ENCODE data around the gene SLC7A8.

Gene SLC7A8

GRCh38 chr14:23094666-23095195, 88.7 kb downstream of the SLC7A8 start, which contains the start of gene ACIN1:
Gene ACIN1, minus strand, starts transcription at chr14:23095136. Its CDS starts 24 bp downstream, at chr14:23095112.
- DNase-seq (ENCODE audit: low read depth in 3 of 3): peak; percentile 57 to 99 (median 99)

GRCh38 chr14:23093991-23094665, 89.3 kb downstream of the SLC7A8 start:
- no peak for DNase-seq (ENCODE audit: low read depth in 3 of 3)

- no peak for DNase-seq (ENCODE audit: low read depth in 3 of 3)
These were observed 89.9 kb downstream of the SLC7A8 start for GRCh38 chr14:23093526-23093925.

- no peak for DNase-seq (ENCODE audit: low read depth in 3 of 3)
These were observed 90.4 kb downstream of the SLC7A8 start for GRCh38 chr14:23093104-23093503.

- DNase-seq (ENCODE audit: low read depth in 3 of 3): no peak
These were observed 91.9 kb downstream of the SLC7A8 start for GRCh38 chr14:23091294-23092225.

- no peak for DNase-seq (ENCODE audit: low read depth in 3 of 3)
These were observed 93.2 kb downstream of the SLC7A8 start for GRCh38 chr14:23090254-23090636.

- no peak for DNase-seq (ENCODE audit: low read depth in 3 of 3)
These were observed 93.8 kb downstream of the SLC7A8 start for GRCh38 chr14:23089498-23090253.

GRCh38 chr14:23086565-23086964, 96.9 kb downstream of the SLC7A8 start:
- DNase-seq (ENCODE audit: low read depth in 3 of 3): no peak

GRCh38 chr14:23085458-23085857, 98.0 kb downstream of the SLC7A8 start:
- no peak for DNase-seq (ENCODE audit: low read depth in 3 of 3)

- no peak for DNase-seq (ENCODE audit: low read depth in 3 of 3)
These were observed 103.0 kb downstream of the SLC7A8 start for GRCh38 chr14:23080474-23080873.

- no peak for DNase-seq (ENCODE audit: low read depth in 3 of 3)
These were observed 103.7 kb downstream of the SLC7A8 start for GRCh38 chr14:23079716-23080115.

- no peak for DNase-seq (ENCODE audit: low read depth in 3 of 3)
These were observed 104.8 kb downstream of the SLC7A8 start for GRCh38 chr14:23078692-23079116.

- no peak for DNase-seq (ENCODE audit: low read depth in 3 of 3)
These were observed 105.5 kb downstream of the SLC7A8 start for GRCh38 chr14:23077962-23078361.

GRCh38 chr14:23076785-23077408, 106.6 kb downstream of the SLC7A8 start:
- DNase-seq (ENCODE audit: low read depth in 3 of 3): no peak
